ENCODE results near the gene TOP2B. TPM values are rescaled to one million over a fixed set of nuclear protein-coding genes. Genes with fewer than 3 reads are reported as not detected.

The TOP2B gene
- total RNA-seq, 6 donors from 2014 or later, result 67.7 to 168 (median 75.6) TPM

DNA sequence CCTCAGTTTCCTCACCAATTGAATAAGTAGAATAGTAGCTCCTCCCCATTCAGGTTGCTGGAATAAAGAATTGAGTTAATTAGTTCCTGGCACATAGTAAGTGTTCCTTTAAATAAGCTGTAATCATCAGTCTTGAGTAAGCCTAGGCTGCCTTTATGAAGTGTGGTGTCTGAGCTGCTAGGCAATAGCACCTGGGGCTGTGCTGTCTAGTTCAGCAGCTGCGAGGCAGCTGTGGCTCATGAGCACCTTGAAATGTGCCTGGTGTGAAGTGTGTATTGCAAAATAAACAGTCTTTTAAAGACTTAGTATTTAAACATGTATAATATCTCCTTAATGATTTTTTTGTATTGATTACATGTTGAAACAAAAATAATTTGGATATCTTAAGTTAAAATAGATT lies 77.6 kb downstream of the TOP2B start:
- ATAC-seq (ENCODE audit: low FRiP score in 2 of 2) (no peak), DNase-seq (no peak)
- whole genome bisulfite sequencing, 2 donors, result 69 to 70% methylated on average over 1 of the region's 1 CpG

DNA sequence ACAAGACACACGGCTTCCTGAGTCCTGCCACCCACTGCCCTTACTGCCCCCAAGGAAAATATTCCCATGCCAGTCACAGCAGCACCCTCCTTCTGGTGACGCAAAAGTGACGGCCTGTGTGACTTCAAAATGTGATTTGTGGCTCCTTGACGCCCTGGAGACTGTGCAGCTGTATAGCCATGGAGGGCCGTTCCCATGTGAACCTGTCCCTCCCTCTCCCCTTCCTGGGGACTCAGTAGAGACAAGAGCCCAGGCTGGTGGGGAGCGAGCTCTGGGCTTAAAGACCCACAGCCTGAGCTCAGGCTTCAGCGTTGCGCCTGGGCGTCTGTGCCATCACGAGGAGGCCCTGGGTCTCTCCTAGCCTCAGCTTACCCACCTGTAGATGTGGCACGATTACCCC lies 78.2 kb downstream of the TOP2B start:
- Histone ChIP-seq H3K4me1 (no peaks in the 10 kb centered on the region), H3K27ac (no peak overlapping the region), H3K36me3 (no peaks in the 10 kb centered on the region), H3K9me3 (no peaks in the 10 kb centered on the region), H3K27me3 (no peaks in the 10 kb centered on the region), H3K4me3 (no peak overlapping the region)
- ATAC-seq (ENCODE audit: low FRiP score in 2 of 2) (no peak), DNase-seq (peak in 1 of 2 donors; percentile 42)
- 89 to 96% methylated on average over 9 to 11 of the region's 11 CpGs for WGBS, 2 donors
- TF ChIP-seq EP300 (IDR thresholded peaks at IDR 0.05) (no peak), CTCF (IDR thresholded peaks at IDR 0.05) (no peak), POLR2AphosphoS5 (IDR thresholded peaks at IDR 0.05) (no peak), POLR2A (IDR thresholded peaks at IDR 0.05) (no peak)

More for the DNA sequence above, 77.6 kb downstream of the TOP2B start:
- no peaks in the 10 kb centered on the region for H3K27me3 ChIP-seq
- TF ChIP-seq EP300 (IDR thresholded peaks at IDR 0.05) (no peak), POLR2AphosphoS5 (IDR thresholded peaks at IDR 0.05) (no peak), POLR2A (IDR thresholded peaks at IDR 0.05) (no peak), CTCF (IDR thresholded peaks at IDR 0.05) (no peak)
- no peaks in the 10 kb centered on the region for H3K36me3 ChIP-seq
- no peak overlapping the region for H3K4me3 ChIP-seq
- peaks cover 0 to 1% (median 0%) of the 10 kb centered on the region in 4 donors for H3K4me1 ChIP-seq
- no peaks in the 10 kb centered on the region for H3K9me3 ChIP-seq
- H3K27ac ChIP-seq, result no peak overlapping the region

DNA sequence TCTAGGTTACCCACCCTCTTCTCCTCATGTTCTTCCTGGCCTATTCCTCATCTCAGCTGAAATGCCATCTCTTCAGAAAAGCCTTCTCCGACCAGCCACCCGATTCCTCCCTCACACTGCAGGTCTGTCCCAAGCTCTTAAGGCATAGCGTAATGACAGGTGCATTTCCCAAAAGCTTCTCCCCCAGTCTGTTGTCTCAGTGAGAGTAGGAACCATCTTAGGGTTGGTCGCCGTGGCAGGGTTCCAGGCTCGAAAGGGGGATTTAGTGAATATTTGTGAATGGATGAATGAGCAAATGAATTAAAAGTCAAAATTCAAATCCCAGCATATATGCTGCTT lies 78.6 kb downstream of the TOP2B start:
- no peak overlapping the region for H3K27ac ChIP-seq
- TF ChIP-seq POLR2A (IDR thresholded peaks at IDR 0.05) (no peak), CTCF (IDR thresholded peaks at IDR 0.05) (no peak), EP300 (IDR thresholded peaks at IDR 0.05) (no peak), POLR2AphosphoS5 (IDR thresholded peaks at IDR 0.05) (no peak)
- ATAC-seq (ENCODE audit: low FRiP score in 2 of 2) (no peak), DNase-seq (no peak)
- WGBS, 2 donors, result 95 to 98% methylated on average over 6 of the region's 6 CpGs
- no peaks in the 10 kb centered on the region for H3K9me3 ChIP-seq
- no peak overlapping the region for H3K4me3 ChIP-seq
- no peaks in the 10 kb centered on the region for H3K27me3 ChIP-seq
- H3K36me3 ChIP-seq, result peaks cover 0 to 1% (median 0%) of the 10 kb centered on the region in 4 donors
- no peaks in the 10 kb centered on the region for H3K4me1 ChIP-seq

- Histone ChIP-seq H3K27me3 (no peaks in the 10 kb centered on the region), H3K36me3 (peaks cover 0 to 4% (median 0%) of the 10 kb centered on the region in 4 donors), H3K27ac (no peak overlapping the region), H3K9me3 (no peaks in the 10 kb centered on the region), H3K4me3 (no peak overlapping the region), H3K4me1 (no peaks in the 10 kb centered on the region)
- DNase-seq (no peak), ATAC-seq (ENCODE audit: low FRiP score in 2 of 2) (no peak)
- no peak for TF ChIP-seq POLR2AphosphoS5 (IDR thresholded peaks at IDR 0.05)
- TF ChIP-seq POLR2A (IDR thresholded peaks at IDR 0.05), result no peak
- no peak for TF ChIP-seq CTCF (IDR thresholded peaks at IDR 0.05)
- no peak for TF ChIP-seq EP300 (IDR thresholded peaks at IDR 0.05)
- WGBS, 2 donors, result 82 to 88% methylated on average over 14 of the region's 14 CpGs
Observed at GRCh38 chr3:25585361-25586166, 79.1 kb downstream of the TOP2B start.
